Upper lobe of right lung (tissue), 1 donor: ENCODE results near the gene EYS. TPM values are rescaled to one million over a fixed set of nuclear protein-coding genes. Genes with fewer than 3 reads are reported as not detected.
A peak's percentile ranks its signal among the peaks of the same experiment; 100 is the strongest.

ENCODE experiments used
- ATAC-seq: fragments of 200-7000 bp; cut with Tn5 transposase; one replicate; pipeline ENCODE4 v1.9.1; 2020; ENCODE audit warnings: mild to moderate bottlenecking, moderate library complexity
- DNase-seq: peaks from one replicate; pipeline ENCODE4 v3.0.0-alpha.2; 2020
- H3K27ac ChIP-seq: fragments of 200-600 bp; one replicate; pipeline ENCODE4 v1.8.0; 2022
- H3K27me3 ChIP-seq: fragments of 200-600 bp; one replicate; pipeline ENCODE4 v1.8.0; 2022; ENCODE audit warnings: mild to moderate bottlenecking
- H3K36me3 ChIP-seq: fragments of 200-600 bp; one replicate; pipeline ENCODE4 v1.8.0; 2022
- H3K4me1 ChIP-seq: fragments of 200-600 bp; one replicate; pipeline ENCODE4 v1.8.0; 2022
- H3K4me3 ChIP-seq: fragments of 200-600 bp; one replicate; pipeline ENCODE4 v1.8.0; 2022; ENCODE audit warnings: mild to moderate bottlenecking
- H3K9me3 ChIP-seq: fragments of 200-600 bp; one replicate; pipeline ENCODE4 v1.8.0; 2022
- intact Hi-C: fragments of 100-400 bp; cut with DNase I; formaldehyde crosslinking; loops from one replicate; pipeline ENCODE4 v1.11.0; 2022
- total RNA-seq: library from RNA; stranded (reverse); fragmentation: NEBNext Ultra II Directional; extraction: Animal tissue kit (Norgen Biotek cat#: 25700); gene quantifications from one replicate; pipeline ENCODE4 v1.2.1, GENCODE V29; 2021
- TF ChIP-seq, protein P1 (sequence below): fragments of 200-600 bp; IDR thresholded peaks from one replicate; pipeline ENCODE4 v1.8.0; 2022; ENCODE audit warnings: antibody characterized with exemption
- donor health status: DM: no; HTN: yes; CAD: no; lungs with severe emphysema.

The EYS gene
- total RNA-seq, 1 donor from 2014 or later, result not detected

DNA sequence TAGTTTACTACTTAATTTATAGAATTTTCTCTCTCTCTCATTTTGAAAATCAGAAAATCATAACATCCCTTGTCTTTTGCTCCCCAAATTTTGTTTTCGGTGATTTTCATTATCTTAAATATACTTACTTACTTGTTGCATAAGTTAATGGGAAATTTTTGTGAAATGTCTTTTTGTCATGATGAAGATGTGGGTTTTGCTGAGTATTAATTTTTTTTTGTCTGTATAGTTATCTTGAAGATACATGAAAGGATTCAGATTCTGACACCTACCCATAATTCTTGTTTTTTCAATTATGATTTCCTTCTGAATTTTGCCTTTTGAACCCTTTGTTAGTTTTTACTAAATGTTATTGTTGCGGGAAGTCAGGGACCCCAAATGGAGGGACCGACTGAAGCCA is 817.9 kb downstream of the EYS start:
- no peaks in the 10 kb centered on the region for H3K9me3 ChIP-seq
- intact Hi-C loops, result no loop called here

DNA sequence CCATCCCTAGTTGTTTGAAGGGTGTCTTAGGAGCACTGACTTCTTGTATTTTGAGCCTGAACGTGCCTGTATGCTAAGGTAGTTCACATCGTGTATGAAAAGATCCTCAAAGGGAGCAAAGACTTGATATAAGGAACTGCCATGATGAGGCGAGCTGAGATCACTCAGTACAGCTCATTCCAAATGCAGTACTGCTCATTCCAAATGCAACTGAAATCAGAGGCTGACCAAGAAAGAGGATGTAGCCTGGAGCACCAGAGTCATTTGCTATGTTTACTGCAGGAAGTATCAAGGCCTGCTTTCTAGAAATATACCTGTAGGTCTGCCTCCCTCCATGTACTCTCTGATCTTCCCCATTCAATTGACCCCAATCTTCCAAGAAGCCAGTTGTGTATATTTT is 832.2 kb downstream of the EYS start:
- intact Hi-C loops, result no loop called here
- ATAC-seq, result no peak
- H3K4me1 ChIP-seq, result no peaks in the 10 kb centered on the region

More for the DNA sequence above, 817.9 kb downstream of the EYS start:
- DNase-seq, result no peak
- Histone ChIP-seq H3K4me3 (no peak overlapping the region), H3K4me1 (no peaks in the 10 kb centered on the region), H3K27me3 (no peaks in the 10 kb centered on the region), H3K27ac (no peak overlapping the region), H3K36me3 (no peaks in the 10 kb centered on the region)
- ATAC-seq, result no peak
- TF ChIP-seq, protein P1, sequence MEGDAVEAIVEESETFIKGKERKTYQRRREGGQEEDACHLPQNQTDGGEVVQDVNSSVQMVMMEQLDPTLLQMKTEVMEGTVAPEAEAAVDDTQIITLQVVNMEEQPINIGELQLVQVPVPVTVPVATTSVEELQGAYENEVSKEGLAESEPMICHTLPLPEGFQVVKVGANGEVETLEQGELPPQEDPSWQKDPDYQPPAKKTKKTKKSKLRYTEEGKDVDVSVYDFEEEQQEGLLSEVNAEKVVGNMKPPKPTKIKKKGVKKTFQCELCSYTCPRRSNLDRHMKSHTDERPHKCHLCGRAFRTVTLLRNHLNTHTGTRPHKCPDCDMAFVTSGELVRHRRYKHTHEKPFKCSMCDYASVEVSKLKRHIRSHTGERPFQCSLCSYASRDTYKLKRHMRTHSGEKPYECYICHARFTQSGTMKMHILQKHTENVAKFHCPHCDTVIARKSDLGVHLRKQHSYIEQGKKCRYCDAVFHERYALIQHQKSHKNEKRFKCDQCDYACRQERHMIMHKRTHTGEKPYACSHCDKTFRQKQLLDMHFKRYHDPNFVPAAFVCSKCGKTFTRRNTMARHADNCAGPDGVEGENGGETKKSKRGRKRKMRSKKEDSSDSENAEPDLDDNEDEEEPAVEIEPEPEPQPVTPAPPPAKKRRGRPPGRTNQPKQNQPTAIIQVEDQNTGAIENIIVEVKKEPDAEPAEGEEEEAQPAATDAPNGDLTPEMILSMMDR, result no peak

DNA sequence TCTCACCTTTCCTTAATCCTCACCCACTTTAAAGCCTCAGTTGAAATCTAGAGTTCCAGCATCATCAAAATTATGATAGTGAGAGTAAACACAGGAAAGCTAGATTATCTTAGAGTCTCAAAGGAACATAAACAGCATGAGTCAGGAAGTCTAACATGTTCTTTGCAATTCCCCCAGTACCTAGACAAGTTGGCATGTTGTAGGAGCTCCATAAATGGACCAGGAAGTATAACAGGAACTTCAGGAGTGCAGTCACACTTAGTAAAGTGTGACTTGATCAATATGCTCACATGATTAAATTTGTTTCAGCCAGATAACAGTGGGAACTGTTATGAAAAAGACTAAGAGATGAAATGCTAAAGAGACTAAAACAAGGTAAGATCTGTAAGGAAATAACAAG is 834.4 kb downstream of the EYS start:
- Histone ChIP-seq H3K4me3 (no peak overlapping the region), H3K27me3 (no peaks in the 10 kb centered on the region), H3K27ac (no peak overlapping the region), H3K4me1 (no peaks in the 10 kb centered on the region), H3K36me3 (no peaks in the 10 kb centered on the region), H3K9me3 (no peaks in the 10 kb centered on the region)
- intact Hi-C loops, result no loop called here
- DNase-seq, result no peak
- no peak for ATAC-seq
- TF ChIP-seq, protein P1, result no peak

More for the DNA sequence above, 832.2 kb downstream of the EYS start:
- Histone ChIP-seq H3K27ac (no peak overlapping the region), H3K27me3 (no peaks in the 10 kb centered on the region), H3K36me3 (no peaks in the 10 kb centered on the region), H3K9me3 (no peaks in the 10 kb centered on the region), H3K4me3 (no peak overlapping the region)
- TF ChIP-seq, protein P1, result no peak
- DNase-seq, result no peak

DNA sequence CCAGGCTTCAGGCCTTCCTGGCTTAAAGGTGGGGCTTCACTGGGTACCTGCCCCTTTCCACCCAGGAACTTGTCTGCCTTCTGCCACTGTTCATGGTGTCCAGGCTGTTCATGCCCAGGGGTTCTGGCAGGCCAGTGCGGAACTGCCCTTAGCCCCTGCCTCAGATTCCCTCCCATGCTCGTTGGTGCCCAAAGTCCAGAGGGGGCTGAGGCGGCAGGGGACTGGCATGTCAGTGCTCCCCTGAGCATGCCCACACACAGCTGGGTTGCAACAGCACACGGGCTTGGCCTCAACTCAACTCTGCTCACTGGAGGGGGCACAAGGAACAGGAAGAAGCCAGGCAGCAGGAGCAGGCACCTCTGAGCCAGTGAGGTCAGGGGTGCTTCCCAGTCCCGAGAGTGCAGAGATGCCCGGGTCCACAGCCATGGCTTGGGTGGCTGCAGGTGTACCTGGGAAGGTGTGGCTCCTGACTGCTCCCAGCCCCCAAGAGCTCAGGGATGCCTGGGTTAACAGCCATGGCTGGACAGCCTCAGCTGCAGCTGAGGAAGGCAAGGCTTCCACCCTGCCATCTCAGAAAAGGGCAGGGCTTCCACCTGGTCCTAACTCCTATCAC is 845.9 kb downstream of the EYS start:
- Histone ChIP-seq H3K27ac (no peak overlapping the region), H3K36me3 (no peaks in the 10 kb centered on the region), H3K4me1 (no peaks in the 10 kb centered on the region), H3K27me3 (no peaks in the 10 kb centered on the region), H3K4me3 (no peak overlapping the region), H3K9me3 (no peaks in the 10 kb centered on the region)
- TF ChIP-seq, protein P1, result no peak
- intact Hi-C loops, result no loop called here
- DNase-seq, result no peak
- ATAC-seq, result peak; percentile 37

DNA sequence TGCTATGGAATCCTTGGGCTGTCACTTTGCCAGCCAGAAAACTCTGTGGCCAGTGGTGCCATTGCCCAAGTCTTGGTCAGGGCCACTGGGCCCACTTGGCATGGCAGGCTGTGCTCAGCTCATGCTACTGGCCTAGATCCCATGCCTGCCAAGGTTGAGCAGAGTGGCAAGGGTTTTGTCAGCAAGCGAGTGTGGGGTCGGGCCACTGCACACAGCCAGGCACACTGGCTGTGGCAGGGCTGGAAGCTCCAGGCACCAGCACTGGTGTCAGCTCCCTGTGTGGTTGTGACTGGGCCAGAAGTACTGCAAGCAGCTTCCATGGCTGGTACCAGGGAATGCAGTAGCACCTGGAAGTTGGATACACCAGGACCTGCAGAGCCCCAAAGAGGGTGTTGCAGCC is 846.8 kb downstream of the EYS start:
- intact Hi-C loops, result no loop called here
- H3K27me3 ChIP-seq, result no peaks in the 10 kb centered on the region
- H3K9me3 ChIP-seq, result no peaks in the 10 kb centered on the region
- H3K27ac ChIP-seq, result no peak overlapping the region
- TF ChIP-seq, protein P1, result no peak
- no peaks in the 10 kb centered on the region for H3K4me1 ChIP-seq
- H3K4me3 ChIP-seq, result no peak overlapping the region
- no peaks in the 10 kb centered on the region for H3K36me3 ChIP-seq
- ATAC-seq, result peak; percentile 26
- no peak for DNase-seq

DNA sequence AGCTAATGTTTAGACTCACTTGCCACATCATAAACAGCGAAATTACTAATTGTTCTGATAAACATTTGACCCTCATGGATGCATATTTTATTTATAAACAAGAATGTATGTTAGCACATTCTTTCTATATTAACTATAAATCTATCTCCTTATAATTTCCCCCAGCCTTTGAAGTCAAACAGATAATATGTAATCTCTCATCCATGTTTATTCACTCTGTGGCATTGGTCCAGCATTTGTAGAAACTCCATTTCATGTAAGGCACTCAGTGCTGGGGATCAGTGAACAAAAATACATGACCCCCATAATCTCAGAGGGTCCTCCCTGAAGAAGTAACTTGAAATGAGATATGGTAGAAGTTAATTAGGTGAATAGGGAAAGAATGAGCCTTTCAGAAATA is 856.9 kb downstream of the EYS start:
- TF ChIP-seq, protein P1, result no peak
- H3K4me3 ChIP-seq, result no peak overlapping the region
- no peak for DNase-seq

More for the DNA sequence above, 856.9 kb downstream of the EYS start:
- no peaks in the 10 kb centered on the region for H3K36me3 ChIP-seq
- H3K27ac ChIP-seq, result no peak overlapping the region
- H3K27me3 ChIP-seq, result no peaks in the 10 kb centered on the region
- intact Hi-C loops, result no loop called here
- H3K4me1 ChIP-seq, result no peaks in the 10 kb centered on the region
- no peak for ATAC-seq
- no peaks in the 10 kb centered on the region for H3K9me3 ChIP-seq
